ENCODE data around the gene RFX3. TPM values are rescaled to one million over a fixed set of nuclear protein-coding genes. Genes with fewer than 3 reads are reported as not detected.
A peak's percentile ranks its signal among the peaks of the same experiment; 100 is the strongest.

RFX3 gene
- total RNA-seq, 8 experiments from 2014 or later, result 2.1 to 37.1 (median 20.8) TPM

GRCh38 chr9:3391414-3391813 lies 134.4 kb downstream of the RFX3 start:
- 83 to 100% (median 98%) methylated on average over 1 to 2 of the region's 2 CpGs for WGBS, 10 experiments
- H3K4me1 ChIP-seq (replicated peaks in 1 of 2), result no peaks in the 10 kb centered on the region
- no peak overlapping the region for H3K27ac ChIP-seq
- in situ Hi-C loops (cut with MboI; ENCODE audit: low pct_unique_long_range_greater_than_20kb in 2 of 9, low sequenced_read_pairs in 9 of 9, unreplicated experiment in 9 of 9), result no loop called here
- H3K4me3 ChIP-seq, result no peak overlapping the region
- no peak for ATAC-seq (replicated peaks in 6 of 8)

GRCh38 chr9:3386753-3387152 lies 139.0 kb downstream of the RFX3 start:
- in situ Hi-C loops (cut with MboI; ENCODE audit: low pct_unique_long_range_greater_than_20kb in 2 of 9, low sequenced_read_pairs in 9 of 9, unreplicated experiment in 9 of 9), result no loop called here

DNA sequence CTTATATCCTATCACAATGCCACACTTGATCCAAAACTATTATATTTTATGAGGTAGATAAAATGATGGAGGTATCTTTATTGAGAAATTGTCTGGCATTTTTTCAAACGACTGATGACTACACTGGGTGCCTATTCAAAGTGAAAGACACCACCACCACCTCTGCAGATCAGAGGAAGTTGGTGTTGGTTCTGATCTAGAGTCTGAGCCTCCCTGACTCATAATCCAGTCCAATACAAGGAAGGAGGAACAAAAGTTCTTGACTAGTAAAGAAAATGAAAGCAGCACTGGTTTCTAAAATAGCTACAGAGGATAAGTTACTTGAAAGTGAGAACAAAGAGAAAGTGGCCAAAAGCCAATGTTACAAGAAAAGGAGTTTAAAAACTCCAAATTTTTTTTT lies 139.9 kb downstream of the RFX3 start:
- Histone ChIP-seq H3K4me3 (no peak overlapping the region), H3K4me1 (replicated peaks in 1 of 2) (no peaks in the 10 kb centered on the region), H3K27ac (no peak overlapping the region)
- no peak for ATAC-seq (replicated peaks in 6 of 8)
- in situ Hi-C loops (cut with MboI; ENCODE audit: low pct_unique_long_range_greater_than_20kb in 2 of 9, low sequenced_read_pairs in 9 of 9, unreplicated experiment in 9 of 9), result no loop called here
- 57 to 100% (median 90%) methylated on average over 1 of the region's 1 CpG; no CpG with 5 or more reads in 2 of the 10 experiments for WGBS, 10 experiments

More at GRCh38 chr9:3386753-3387152, 139.0 kb downstream of the RFX3 start:
- H3K4me1 ChIP-seq (replicated peaks in 1 of 2), result no peaks in the 10 kb centered on the region
- no peak overlapping the region for H3K4me3 ChIP-seq
- ATAC-seq (replicated peaks in 6 of 8), result peak in 1 of 8 experiments; percentile 58
- no peak overlapping the region for H3K27ac ChIP-seq
- WGBS, 10 experiments, result 30 to 100% (median 100%) methylated on average over 1 of the region's 1 CpG

- H3K27ac ChIP-seq, result no peak overlapping the region
- in situ Hi-C loops (cut with MboI; ENCODE audit: low pct_unique_long_range_greater_than_20kb in 2 of 9, low sequenced_read_pairs in 9 of 9, unreplicated experiment in 9 of 9), result no loop called here
- no peak overlapping the region for H3K4me3 ChIP-seq
- WGBS, 10 experiments, result 92 to 100% (median 96%) methylated on average over 1 to 2 of the region's 2 CpGs; no CpG with 5 or more reads in 6 of the 10 experiments
- ATAC-seq (replicated peaks in 6 of 8), result no peak
- no peaks in the 10 kb centered on the region for H3K4me1 ChIP-seq (replicated peaks in 1 of 2)
Measured at GRCh38 chr9:3371842-3372241, 154.0 kb downstream of the RFX3 start.

- in situ Hi-C loops (cut with MboI; ENCODE audit: low pct_unique_long_range_greater_than_20kb in 2 of 9, low sequenced_read_pairs in 9 of 9, unreplicated experiment in 9 of 9), result no loop called here
- Histone ChIP-seq H3K27ac (no peak overlapping the region), H3K4me1 (replicated peaks in 1 of 2) (no peaks in the 10 kb centered on the region), H3K4me3 (no peak overlapping the region)
- no peak for ATAC-seq (replicated peaks in 6 of 8)
Measured at GRCh38 chr9:3370715-3371114, 155.1 kb downstream of the RFX3 start.

- Histone ChIP-seq H3K4me3 (no peak overlapping the region), H3K4me1 (replicated peaks in 1 of 2) (peaks cover 2 to 8% of the 10 kb centered on the region in 2 donors), H3K27ac (no peak overlapping the region)
- 71 to 100% (median 90%) methylated on average over 1 to 2 of the region's 2 CpGs; no CpG with 5 or more reads in 1 of the 10 experiments for WGBS, 10 experiments
- no peak for ATAC-seq (replicated peaks in 6 of 8)
- in situ Hi-C loops (cut with MboI; ENCODE audit: low pct_unique_long_range_greater_than_20kb in 2 of 9, low sequenced_read_pairs in 9 of 9, unreplicated experiment in 9 of 9), result no loop called here
Measured at GRCh38 chr9:3367185-3367584, 158.6 kb downstream of the RFX3 start.

DNA sequence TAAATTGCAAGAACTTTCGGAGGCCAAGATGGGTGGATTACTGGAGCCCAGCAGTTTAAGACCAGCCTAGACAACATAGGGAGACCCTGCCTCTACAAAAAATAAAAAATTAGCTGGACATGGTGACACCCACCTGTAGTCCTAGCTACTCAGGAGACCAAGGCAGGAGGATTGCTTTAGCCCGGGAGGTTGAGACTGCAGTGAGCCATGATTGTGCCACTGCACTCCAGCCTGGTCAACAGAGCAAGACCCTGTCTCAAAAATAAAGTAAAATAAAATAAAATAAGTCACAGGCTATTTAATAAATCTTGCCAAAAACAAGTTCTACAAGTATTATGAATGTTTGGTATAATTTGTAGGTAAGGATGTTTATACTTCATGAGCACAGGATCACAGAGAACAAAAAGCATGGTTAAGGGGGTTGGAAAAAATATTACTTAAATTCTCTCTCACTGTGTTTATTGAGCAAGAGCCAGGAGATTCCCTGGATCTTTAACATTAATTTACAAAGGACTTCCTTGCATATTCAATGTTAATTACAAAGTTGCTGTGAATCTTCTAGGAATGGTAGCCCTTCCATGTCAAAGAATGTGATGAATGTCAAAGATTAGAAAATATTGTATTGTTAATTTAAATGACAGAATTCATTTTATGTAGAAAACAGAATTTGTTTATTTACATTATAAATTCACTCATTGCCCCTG lies 164.0 kb downstream of the RFX3 start:
- Histone ChIP-seq H3K27ac (no peak overlapping the region), H3K4me1 (replicated peaks in 1 of 2) (peaks cover 2 to 8% of the 10 kb centered on the region in 2 donors), H3K4me3 (no peak overlapping the region)
- WGBS, 10 experiments, result 68 to 100% (median 87%) methylated on average over 1 to 2 of the region's 2 CpGs; no CpG with 5 or more reads in 2 of the 10 experiments
- in situ Hi-C loops (cut with MboI; ENCODE audit: low pct_unique_long_range_greater_than_20kb in 2 of 9, low sequenced_read_pairs in 9 of 9, unreplicated experiment in 9 of 9), result no loop called here
- ATAC-seq (replicated peaks in 6 of 8), result peak in 3 of 8 experiments; percentile 85 to 93 (median 86)

DNA sequence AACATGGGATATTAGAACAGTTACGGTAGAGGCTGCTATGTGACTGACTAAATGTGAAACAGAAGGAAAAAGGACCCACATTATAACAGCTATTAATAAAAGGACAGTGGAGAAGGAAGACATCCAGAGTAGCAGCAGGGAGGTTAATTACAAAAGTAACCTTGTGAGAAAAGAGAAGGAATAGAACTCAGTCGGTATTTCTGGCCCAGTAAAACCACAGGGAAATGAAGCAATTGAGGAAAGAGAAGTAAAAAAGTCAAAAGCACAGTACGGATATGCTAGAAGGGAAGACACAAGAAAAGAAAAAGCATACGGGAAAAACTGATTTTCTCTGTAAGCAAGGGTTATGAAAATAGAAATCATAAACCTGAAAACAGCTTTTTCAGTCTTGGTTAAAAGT lies 164.7 kb downstream of the RFX3 start:
- in situ Hi-C loops (cut with MboI; ENCODE audit: low pct_unique_long_range_greater_than_20kb in 2 of 9, low sequenced_read_pairs in 9 of 9, unreplicated experiment in 9 of 9), result no loop called here
- Histone ChIP-seq H3K27ac (no peak overlapping the region), H3K4me3 (no peak overlapping the region), H3K4me1 (replicated peaks in 1 of 2) (peaks cover 2 to 8% of the 10 kb centered on the region in 2 donors)
- 83 to 100% (median 93%) methylated on average over 1 to 4 of the region's 4 CpGs for WGBS, 10 experiments
- ATAC-seq (replicated peaks in 6 of 8), result no peak

DNA sequence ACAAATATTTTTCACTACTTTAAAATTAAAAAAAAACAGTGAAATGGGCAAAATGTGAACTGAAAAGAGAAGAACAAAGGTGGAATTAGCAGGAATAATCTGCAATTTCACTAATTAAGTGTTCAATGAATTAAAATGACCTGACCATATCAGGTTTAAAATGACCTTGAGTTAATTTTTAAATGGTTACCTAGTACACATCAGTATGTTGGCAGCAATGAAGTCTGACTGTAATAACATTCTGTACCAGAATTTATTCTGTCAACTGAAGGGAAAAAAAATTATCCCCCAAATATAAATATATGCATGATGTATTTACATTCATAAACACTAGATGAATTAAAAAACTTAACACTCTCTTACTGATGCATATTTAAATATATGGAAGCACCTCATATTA lies 165.6 kb downstream of the RFX3 start:
- Histone ChIP-seq H3K4me1 (replicated peaks in 1 of 2) (peaks cover 2 to 8% of the 10 kb centered on the region in 2 donors), H3K27ac (no peak overlapping the region), H3K4me3 (no peak overlapping the region)
- in situ Hi-C loops (cut with MboI; ENCODE audit: low pct_unique_long_range_greater_than_20kb in 2 of 9, low sequenced_read_pairs in 9 of 9, unreplicated experiment in 9 of 9), result no loop called here
- ATAC-seq (replicated peaks in 6 of 8), result no peak

DNA sequence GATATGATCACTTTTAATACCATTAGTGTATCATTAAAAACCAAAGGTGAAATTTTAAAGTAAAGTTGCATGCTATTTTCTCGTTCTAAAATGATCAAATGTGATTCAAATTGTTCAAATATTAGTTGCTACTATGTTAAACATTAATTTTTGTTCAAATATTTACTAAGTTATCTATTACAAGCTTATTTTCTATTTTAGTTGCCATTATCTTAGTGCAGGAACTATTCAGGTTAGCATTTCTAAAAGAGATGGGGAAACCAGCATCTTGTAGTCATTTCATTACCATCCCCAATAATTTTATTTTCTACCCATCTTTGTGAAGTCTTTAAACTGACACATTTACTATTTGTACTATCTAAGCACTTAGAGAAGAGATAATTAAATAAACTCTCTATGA lies 166.0 kb downstream of the RFX3 start:
- no peak overlapping the region for H3K4me3 ChIP-seq
- no peak overlapping the region for H3K27ac ChIP-seq
- no peak for ATAC-seq (replicated peaks in 6 of 8)
- in situ Hi-C loops (cut with MboI; ENCODE audit: low pct_unique_long_range_greater_than_20kb in 2 of 9, low sequenced_read_pairs in 9 of 9, unreplicated experiment in 9 of 9), result no loop called here
- peaks cover 2 to 8% of the 10 kb centered on the region in 2 donors for H3K4me1 ChIP-seq (replicated peaks in 1 of 2)
- 94 to 100% (median 100%) methylated on average over 1 of the region's 1 CpG; no CpG with 5 or more reads in 1 of the 10 experiments for WGBS, 10 experiments

DNA sequence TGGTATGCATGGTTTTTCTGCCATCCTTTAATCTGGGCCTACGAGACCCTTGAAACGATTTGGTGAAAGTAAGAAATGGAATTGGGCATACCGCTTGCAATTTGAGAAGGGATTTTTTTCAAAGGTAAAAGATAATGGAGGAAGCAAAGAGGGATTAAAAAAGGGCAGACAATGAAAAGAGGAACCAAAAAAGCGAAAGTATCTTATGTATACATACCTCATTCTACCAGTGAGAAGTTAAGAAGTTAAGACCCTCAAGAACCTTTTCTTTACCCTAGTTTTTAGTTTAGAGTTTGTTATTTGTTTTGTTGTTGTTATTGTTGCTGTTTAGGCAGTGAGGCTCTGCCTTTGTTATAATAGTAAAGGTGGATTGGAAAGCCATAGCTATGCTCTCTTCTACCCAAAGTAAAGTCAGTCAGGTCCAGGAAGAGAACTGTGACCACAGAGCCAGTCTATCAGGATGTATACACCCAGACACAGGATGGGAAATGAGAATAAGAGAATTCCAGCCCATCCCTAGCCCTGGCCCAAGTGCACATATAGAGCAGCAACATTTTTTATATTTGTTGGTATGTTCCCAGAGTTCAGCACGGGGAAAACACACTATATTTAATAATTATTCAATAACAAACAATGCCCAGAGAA lies 166.6 kb downstream of the RFX3 start:
- Histone ChIP-seq H3K4me3 (no peak overlapping the region), H3K4me1 (replicated peaks in 1 of 2) (peaks cover 2 to 8% of the 10 kb centered on the region in 2 donors), H3K27ac (no peak overlapping the region)
- 92 to 100% (median 98%) methylated on average over 2 to 5 of the region's 5 CpGs; no CpG with 5 or more reads in 1 of the 10 experiments for WGBS, 10 experiments
- no peak for ATAC-seq (replicated peaks in 6 of 8)
- in situ Hi-C loops (cut with MboI; ENCODE audit: low pct_unique_long_range_greater_than_20kb in 2 of 9, low sequenced_read_pairs in 9 of 9, unreplicated experiment in 9 of 9), result no loop called here

- Histone ChIP-seq H3K4me1 (replicated peaks in 1 of 2) (peaks cover 0 to 3% of the 10 kb centered on the region in 2 donors), H3K27ac (no peak overlapping the region), H3K4me3 (no peak overlapping the region)
- in situ Hi-C loops (cut with MboI; ENCODE audit: low pct_unique_long_range_greater_than_20kb in 2 of 9, low sequenced_read_pairs in 9 of 9, unreplicated experiment in 9 of 9), result loop anchor here in 1 of 9 experiments (25.0 kb wide), 1 partner anchor 89 kb away; no protein-coding TSS in a partner anchor
- no peak for ATAC-seq (replicated peaks in 6 of 8)
- 62 to 100% (median 100%) methylated on average over 1 to 3 of the region's 3 CpGs; no CpG with 5 or more reads in 1 of the 10 experiments for WGBS, 10 experiments
Measured at GRCh38 chr9:3348169-3348568, 177.6 kb downstream of the RFX3 start.

DNA sequence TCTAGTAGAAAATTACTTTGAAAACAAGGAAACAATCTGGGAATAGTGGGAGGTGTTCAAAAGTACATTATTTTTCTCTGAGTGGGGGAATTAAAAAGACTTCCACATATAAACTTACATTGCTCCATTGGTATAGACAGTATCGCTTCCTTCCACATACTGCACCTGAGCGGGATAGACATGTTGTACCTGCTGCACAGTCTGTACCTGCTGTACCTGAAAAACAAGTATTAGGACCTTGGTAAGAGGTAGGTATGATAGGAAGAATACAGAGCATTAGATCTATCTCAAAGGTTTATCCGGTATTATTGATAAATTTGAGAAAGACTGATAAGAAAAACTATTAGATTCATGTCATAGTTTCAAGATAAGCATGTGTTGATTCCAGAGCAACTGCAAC lies 179.3 kb downstream of the RFX3 start:
- no peak overlapping the region for H3K4me3 ChIP-seq
- peaks cover 0 to 3% of the 10 kb centered on the region in 2 donors for H3K4me1 ChIP-seq (replicated peaks in 1 of 2)
- whole genome bisulfite sequencing, 10 experiments, result 83 to 100% (median 94%) methylated on average over 2 to 3 of the region's 3 CpGs; no CpG with 5 or more reads in 2 of the 10 experiments
- ATAC-seq (replicated peaks in 6 of 8), result no peak
- in situ Hi-C loops (cut with MboI; ENCODE audit: low pct_unique_long_range_greater_than_20kb in 2 of 9, low sequenced_read_pairs in 9 of 9, unreplicated experiment in 9 of 9), result loop anchor here in 1 of 9 experiments (25.0 kb wide), 1 partner anchor 91 kb away; no protein-coding TSS in a partner anchor
- H3K27ac ChIP-seq, result no peak overlapping the region
